ENCODE results near the gene TULP3. TPM values are rescaled to one million over a fixed set of nuclear protein-coding genes. Genes with fewer than 3 reads are reported as not detected.

The TULP3 gene
- total RNA-seq, 1 donor from 2014 or later: 31.2 TPM

DNA sequence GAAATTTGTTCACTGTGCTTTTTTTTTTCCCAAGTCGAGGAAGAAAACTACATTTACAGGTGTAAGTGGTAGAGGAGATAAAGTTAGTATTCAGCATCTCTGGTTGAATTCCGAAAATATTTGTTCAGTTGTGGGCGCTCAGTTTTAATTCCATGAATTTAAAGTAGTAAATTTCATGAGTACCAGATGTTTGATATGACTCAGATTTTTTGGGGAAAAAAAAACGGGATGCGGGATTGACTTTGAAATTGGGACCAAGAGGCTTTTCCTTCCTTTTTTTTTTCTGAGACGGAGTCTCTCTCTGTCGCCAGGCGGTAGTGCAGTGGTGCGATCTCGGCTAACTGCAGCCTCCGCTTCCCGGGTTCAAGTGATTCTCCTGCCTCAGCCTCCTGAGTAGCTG lies 1.6 kb downstream of the TULP3 start:
- Mint-ChIP-seq H3K9me3 (ENCODE audit: unreplicated experiment) (no peaks in the 10 kb centered on the region), H3K27ac (ENCODE audit: unreplicated experiment) (peak overlapping the region; percentile 96), H3K36me3 (ENCODE audit: unreplicated experiment) (peaks cover 3% of the 10 kb centered on the region), H3K27me3 (ENCODE audit: unreplicated experiment) (no peaks in the 10 kb centered on the region), H3K4me1 (ENCODE audit: unreplicated experiment) (peaks cover 40% of the 10 kb centered on the region), H3K4me3 (ENCODE audit: unreplicated experiment) (peak overlapping the region; percentile 94)
- TF ChIP-seq, protein P1, sequence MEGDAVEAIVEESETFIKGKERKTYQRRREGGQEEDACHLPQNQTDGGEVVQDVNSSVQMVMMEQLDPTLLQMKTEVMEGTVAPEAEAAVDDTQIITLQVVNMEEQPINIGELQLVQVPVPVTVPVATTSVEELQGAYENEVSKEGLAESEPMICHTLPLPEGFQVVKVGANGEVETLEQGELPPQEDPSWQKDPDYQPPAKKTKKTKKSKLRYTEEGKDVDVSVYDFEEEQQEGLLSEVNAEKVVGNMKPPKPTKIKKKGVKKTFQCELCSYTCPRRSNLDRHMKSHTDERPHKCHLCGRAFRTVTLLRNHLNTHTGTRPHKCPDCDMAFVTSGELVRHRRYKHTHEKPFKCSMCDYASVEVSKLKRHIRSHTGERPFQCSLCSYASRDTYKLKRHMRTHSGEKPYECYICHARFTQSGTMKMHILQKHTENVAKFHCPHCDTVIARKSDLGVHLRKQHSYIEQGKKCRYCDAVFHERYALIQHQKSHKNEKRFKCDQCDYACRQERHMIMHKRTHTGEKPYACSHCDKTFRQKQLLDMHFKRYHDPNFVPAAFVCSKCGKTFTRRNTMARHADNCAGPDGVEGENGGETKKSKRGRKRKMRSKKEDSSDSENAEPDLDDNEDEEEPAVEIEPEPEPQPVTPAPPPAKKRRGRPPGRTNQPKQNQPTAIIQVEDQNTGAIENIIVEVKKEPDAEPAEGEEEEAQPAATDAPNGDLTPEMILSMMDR (IDR thresholded peaks at IDR 0.05): no peak
- no peak for DNase-seq (ENCODE audit: extremely low spot score, unreplicated experiment)

DNA sequence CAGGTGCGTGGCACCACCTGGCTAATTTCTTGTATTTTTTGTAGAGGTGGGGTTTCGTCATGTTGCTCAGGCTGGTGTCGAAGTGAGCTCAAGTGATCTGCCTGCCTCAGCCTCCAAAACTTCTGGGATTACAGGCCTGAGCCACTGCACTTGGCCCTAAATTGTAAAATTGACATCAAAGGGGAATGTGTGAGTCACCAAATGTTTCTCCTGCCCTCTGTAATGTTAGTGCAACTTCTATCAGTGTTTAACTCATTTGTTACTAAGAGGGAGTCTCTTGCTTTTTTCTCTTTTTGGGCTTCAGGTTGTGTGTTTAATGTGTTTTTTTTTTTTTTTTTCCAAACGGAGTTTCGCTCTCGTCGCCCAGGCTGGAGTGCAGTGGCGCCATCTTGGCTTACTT lies 2.3 kb downstream of the TULP3 start:
- peak overlapping the region; percentile 54 for H3K4me3 Mint-ChIP-seq (ENCODE audit: unreplicated experiment)
- H3K9me3 Mint-ChIP-seq (ENCODE audit: unreplicated experiment): no peaks in the 10 kb centered on the region
- DNase-seq (ENCODE audit: extremely low spot score, unreplicated experiment): no peak
- no peaks in the 10 kb centered on the region for H3K27me3 Mint-ChIP-seq (ENCODE audit: unreplicated experiment)
- peak overlapping the region; percentile 77 for H3K27ac Mint-ChIP-seq (ENCODE audit: unreplicated experiment)
- H3K4me1 Mint-ChIP-seq (ENCODE audit: unreplicated experiment): peaks cover 40% of the 10 kb centered on the region
- peaks cover 3% of the 10 kb centered on the region for H3K36me3 Mint-ChIP-seq (ENCODE audit: unreplicated experiment)
- TF ChIP-seq, protein P1 (IDR thresholded peaks at IDR 0.05): no peak

DNA sequence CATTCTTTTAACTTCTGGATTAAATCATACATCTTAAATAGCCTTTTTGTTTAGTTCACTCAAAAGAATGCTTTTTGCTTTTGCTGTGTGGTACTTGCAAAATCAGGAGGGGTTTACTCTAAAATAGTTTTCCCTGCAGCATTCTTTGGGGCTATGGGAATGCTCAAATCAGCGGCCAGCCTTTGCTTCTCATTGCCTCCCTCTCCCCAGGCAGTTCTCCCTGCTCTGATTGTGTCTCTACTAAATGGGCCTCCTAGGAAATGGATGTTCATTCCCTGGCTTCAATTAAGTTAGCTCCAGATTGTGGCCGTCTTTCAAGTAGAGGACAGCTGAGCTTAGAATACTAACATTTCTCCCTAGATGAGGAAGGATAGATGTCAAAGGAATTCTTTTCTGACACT lies 4.4 kb downstream of the TULP3 start:
- DNase-seq (ENCODE audit: extremely low spot score, unreplicated experiment): no peak
- Mint-ChIP-seq H3K36me3 (ENCODE audit: unreplicated experiment) (peaks cover 3% of the 10 kb centered on the region), H3K9me3 (ENCODE audit: unreplicated experiment) (no peaks in the 10 kb centered on the region), H3K27me3 (ENCODE audit: unreplicated experiment) (no peaks in the 10 kb centered on the region), H3K27ac (ENCODE audit: unreplicated experiment) (peak overlapping the region; percentile 18), H3K4me3 (ENCODE audit: unreplicated experiment) (no peak overlapping the region), H3K4me1 (ENCODE audit: unreplicated experiment) (peaks cover 37% of the 10 kb centered on the region)
- TF ChIP-seq, protein P1 (IDR thresholded peaks at IDR 0.05): no peak

DNA sequence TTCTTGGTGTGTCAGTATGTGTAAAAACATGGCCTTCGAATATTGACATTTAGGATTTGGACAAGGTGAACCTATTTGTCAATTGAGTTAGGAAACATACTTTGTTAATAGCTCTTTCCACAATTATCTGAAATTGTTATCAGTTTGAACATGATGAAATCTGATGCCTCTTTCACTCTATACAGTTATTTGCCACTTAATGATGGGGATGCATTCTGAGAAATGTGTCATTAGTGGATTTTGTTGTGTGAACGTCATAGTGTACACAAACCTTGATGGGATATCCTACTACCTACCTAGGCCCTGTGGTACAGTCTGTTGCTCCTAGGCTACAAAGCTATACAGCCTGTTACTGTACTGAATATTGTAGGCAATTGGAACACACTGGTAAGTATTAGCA lies 4.8 kb downstream of the TULP3 start:
- TF ChIP-seq, protein P1 (IDR thresholded peaks at IDR 0.05): no peak
- Mint-ChIP-seq H3K27me3 (ENCODE audit: unreplicated experiment) (no peaks in the 10 kb centered on the region), H3K27ac (ENCODE audit: unreplicated experiment) (peak overlapping the region; percentile 18), H3K36me3 (ENCODE audit: unreplicated experiment) (peaks cover 3% of the 10 kb centered on the region), H3K4me3 (ENCODE audit: unreplicated experiment) (no peak overlapping the region), H3K9me3 (ENCODE audit: unreplicated experiment) (no peaks in the 10 kb centered on the region), H3K4me1 (ENCODE audit: unreplicated experiment) (peaks cover 36% of the 10 kb centered on the region)
- DNase-seq (ENCODE audit: extremely low spot score, unreplicated experiment): no peak

DNA sequence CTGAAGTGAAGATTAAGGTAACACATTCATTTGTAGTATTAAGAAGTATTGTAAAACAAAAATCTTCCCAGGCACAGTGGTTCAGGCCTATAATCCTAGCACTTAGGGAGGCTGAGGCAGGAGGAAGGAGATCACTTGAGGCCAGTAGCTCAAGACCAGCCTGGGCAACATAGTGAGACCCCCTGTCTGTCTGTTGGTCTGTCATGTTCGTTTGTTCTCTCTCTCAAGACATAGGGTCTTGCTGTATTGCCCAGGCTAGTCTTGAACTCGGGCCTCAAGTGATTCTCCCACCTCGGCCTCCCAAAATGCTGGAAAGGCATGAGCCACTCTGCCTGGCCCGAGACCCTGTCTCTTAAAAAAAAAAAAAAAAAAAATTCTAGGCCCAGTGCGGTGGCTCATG lies 6.7 kb downstream of the TULP3 start:
- TF ChIP-seq, protein P1 (IDR thresholded peaks at IDR 0.05): no peak
- Mint-ChIP-seq H3K4me1 (ENCODE audit: unreplicated experiment) (peaks cover 31% of the 10 kb centered on the region), H3K27ac (ENCODE audit: unreplicated experiment) (no peak overlapping the region), H3K9me3 (ENCODE audit: unreplicated experiment) (no peaks in the 10 kb centered on the region), H3K4me3 (ENCODE audit: unreplicated experiment) (no peak overlapping the region), H3K27me3 (ENCODE audit: unreplicated experiment) (no peaks in the 10 kb centered on the region), H3K36me3 (ENCODE audit: unreplicated experiment) (no peaks in the 10 kb centered on the region)
- no peak for DNase-seq (ENCODE audit: extremely low spot score, unreplicated experiment)
